OCI-LY3 (cell line): Measurements from ENCODE around the gene TNFRSF1B.

Experiments used
- H2AFZ ChIP-seq: fragments of 200-600, 300-600 bp; shearing (Covaris generic); 2 replicates; pipeline ENCODE4 v1.6.0; 2014; ENCODE audit warnings: antibody characterized with exemption, low read depth, low read length
- H3K27ac ChIP-seq: fragments of 200-600, 300-600 bp; sonication (generic); 2 replicates; pipeline ENCODE4 v1.5.1; 2014; ENCODE audit warnings: mild to moderate bottlenecking, low read length, moderate library complexity, mixed read lengths
- H3K27me3 ChIP-seq: fragments of 200-600, 300-600 bp; sonication (generic); 2 replicates; pipeline ENCODE4 v1.6.1; 2014; ENCODE audit warnings: low read depth, low read length, mixed read lengths
- H3K36me3 ChIP-seq: fragments of 200-600, 300-600 bp; sonication (generic); replicated peaks from 2 replicates; pipeline ENCODE3; 2014; ENCODE audit warnings: low read depth, low read length, mixed read lengths
- H3K4me1 ChIP-seq: fragments of 300-600, 200-600 bp; sonication (generic); 2 replicates; pipeline ENCODE4 v1.6.1; 2014; ENCODE audit warnings: low read length, mixed read lengths
- H3K4me2 ChIP-seq: fragments of 200-600, 300-600 bp; sonication (generic); 2 replicates; pipeline ENCODE4 v1.6.1; 2014; ENCODE audit warnings: low read length, mixed read lengths
- H3K4me3 ChIP-seq: fragments of 300-600, 200-600 bp; sonication (generic); 2 replicates; pipeline ENCODE4 v1.5.1; 2014; ENCODE audit warnings: antibody characterized with exemption, mild to moderate bottlenecking, low read length, moderate library complexity
- H3K79me2 ChIP-seq: fragments of 300-600, 200-600 bp; shearing (Covaris generic); 2 replicates; pipeline ENCODE4 v1.6.1; 2014; ENCODE audit warnings: mild to moderate bottlenecking, low read length, mixed read lengths
- H3K9ac ChIP-seq: fragments of 300-600, 200-600 bp; shearing (Covaris generic); 2 replicates; pipeline ENCODE4 v1.6.0; 2014; ENCODE audit warnings: mild to moderate bottlenecking, low read length, moderate library complexity
- H3K9me3 ChIP-seq: fragments of 200-600, 300-600 bp; shearing (Covaris generic); 2 replicates; pipeline ENCODE4 v1.6.1; 2014; ENCODE audit warnings: low read length, mixed read lengths; ENCODE audit not compliant: insufficient read depth
- H4K20me1 ChIP-seq: fragments of 200-600, 300-600 bp; sonication (generic); 2 replicates; pipeline ENCODE4 v1.6.1; 2016; ENCODE audit warnings: low read length, mixed read lengths; ENCODE audit not compliant: insufficient read depth
- CTCF ChIP-seq: fragments of 200-600, 300-600 bp; sonication (generic); IDR thresholded peaks from 2 replicates; pipeline ENCODE4 v1.5.1; 2014; ENCODE audit warnings: antibody characterized with exemption, low read length, low read depth
- EZH2phosphoT487 ChIP-seq: fragments of 200-600 bp; shearing (Covaris generic); IDR thresholded peaks from 2 replicates; pipeline ENCODE4 v1.6.1; 2018; ENCODE audit warnings: antibody characterized with exemption, mixed run types, low read depth

The TNFRSF1B gene

GRCh38 chr1:12201352-12202189, 34.8 kb downstream of the TNFRSF1B start:
- Histone ChIP-seq H3K9me3 (no peaks in the 10 kb centered on the region), H3K4me1 (no peaks in the 10 kb centered on the region), H3K27ac (no peak overlapping the region), H2AFZ (no peak overlapping the region), H3K4me2 (no peak overlapping the region), H3K79me2 (no peaks in the 10 kb centered on the region), H4K20me1 (no peaks in the 10 kb centered on the region), H3K9ac (no peak overlapping the region), H3K36me3 (peaks cover 14% of the 10 kb centered on the region), H3K27me3 (no peaks in the 10 kb centered on the region), H3K4me3 (no peak overlapping the region)
- TF ChIP-seq CTCF (no peak), EZH2phosphoT487 (no peak)

GRCh38 chr1:12202190-12202497, 35.4 kb downstream of the TNFRSF1B start:
- Histone ChIP-seq H4K20me1 (no peaks in the 10 kb centered on the region), H3K27me3 (no peaks in the 10 kb centered on the region), H3K79me2 (no peaks in the 10 kb centered on the region), H3K27ac (no peak overlapping the region), H3K4me3 (no peak overlapping the region), H3K9me3 (no peaks in the 10 kb centered on the region), H2AFZ (no peak overlapping the region), H3K9ac (no peak overlapping the region), H3K4me1 (no peaks in the 10 kb centered on the region), H3K4me2 (no peak overlapping the region), H3K36me3 (peaks cover 16% of the 10 kb centered on the region)
- TF ChIP-seq CTCF, result no peak
- no peak for TF ChIP-seq EZH2phosphoT487

- Histone ChIP-seq H3K4me1 (no peaks in the 10 kb centered on the region), H3K79me2 (no peaks in the 10 kb centered on the region), H3K9me3 (no peaks in the 10 kb centered on the region), H2AFZ (no peak overlapping the region), H3K27me3 (no peaks in the 10 kb centered on the region), H3K4me3 (no peak overlapping the region), H3K4me2 (no peak overlapping the region), H3K36me3 (peaks cover 13% of the 10 kb centered on the region), H3K9ac (no peak overlapping the region), H3K27ac (no peak overlapping the region), H4K20me1 (no peaks in the 10 kb centered on the region)
- TF ChIP-seq EZH2phosphoT487, result no peak
- TF ChIP-seq CTCF, result no peak
Measured at GRCh38 chr1:12202577-12202976, 35.8 kb downstream of the TNFRSF1B start.

GRCh38 chr1:12203216-12204007, 36.6 kb downstream of the TNFRSF1B start:
- peaks cover 13% of the 10 kb centered on the region for H3K36me3 ChIP-seq
- H3K4me2 ChIP-seq, result no peak overlapping the region
- no peak overlapping the region for H3K27ac ChIP-seq
- no peaks in the 10 kb centered on the region for H4K20me1 ChIP-seq
- H3K4me3 ChIP-seq, result no peak overlapping the region
- H3K4me1 ChIP-seq, result no peaks in the 10 kb centered on the region
- TF ChIP-seq EZH2phosphoT487 (no peak), CTCF (no peak)
- H3K9me3 ChIP-seq, result no peaks in the 10 kb centered on the region
- H3K79me2 ChIP-seq, result no peaks in the 10 kb centered on the region
- no peaks in the 10 kb centered on the region for H3K27me3 ChIP-seq
- H2AFZ ChIP-seq, result no peak overlapping the region
- H3K9ac ChIP-seq, result no peak overlapping the region
